Testis (tissue), 3 donors: ENCODE measurements around the gene UROS. TPM values are rescaled to one million over a fixed set of nuclear protein-coding genes. Genes with fewer than 3 reads are reported as not detected.

Source experiments
- DNase-seq: peaks from one replicate; pipeline ENCODE4 v3.0.0-alpha.2; 2019
- H3K27ac ChIP-seq, 2 donors: fragments of 200-600 bp; sonication (generic); one replicate each; pipeline ENCODE4 v1.5.1; 2019
- H3K27me3 ChIP-seq: fragments of 200-600 bp; sonication (generic); one replicate; pipeline ENCODE4 v1.5.1; 2019
- H3K36me3 ChIP-seq: fragments of 200-600 bp; sonication (generic); one replicate; pipeline ENCODE4 v1.5.1; 2017; ENCODE audit warnings: low read depth; ENCODE audit errors: missing control alignments
- H3K4me1 ChIP-seq: fragments of 200-600 bp; sonication (generic); one replicate; pipeline ENCODE4 v1.5.1; 2019
- H3K4me3 ChIP-seq, 2 donors: fragments of 200-600 bp; sonication (generic); one replicate each; pipeline ENCODE4 v1.5.1; 2017 to 2019
- H3K9me3 ChIP-seq: fragments of 200-600 bp; sonication (generic); one replicate; pipeline ENCODE4 v1.5.1; 2017
- POLR2A ChIP-seq: fragments of 450-650 bp; IDR thresholded peaks from one replicate; pipeline ENCODE4 v1.6.1; 2017; ENCODE audit warnings: antibody characterized with exemption, mild to moderate bottlenecking, moderate library complexity
- WGBS, 2 donors: methylation state at CpG; one replicate each; pipeline ENCODE4 v1.1.5; 2018; 5-methylcytosine and 5-hydroxymethylcytosine counted together
- intact Hi-C: fragments of 100-400 bp; cut with DNase I; formaldehyde crosslinking; loops from one replicate; pipeline ENCODE4 v1.15.1; 2023; ENCODE audit warnings: low total_unique reads
- polyA plus RNA-seq: library from polyadenylated mRNA; stranded (reverse); fragments of 350-450 nt; fragmentation: Illumina TruSeq; extraction: RNeasy Lipid Tissue Mini Kit (QIAGEN cat#74804); gene quantifications from one replicate; pipeline ENCODE4 v1.2.3, GENCODE V29; 2014; ENCODE audit warnings: low read depth, low replicate concordance; ENCODE audit not compliant: insufficient read depth
- total RNA-seq, 2 donors: library from RNA; depleted of rRNA; stranded (reverse); fragments of >200 nt; gene quantifications; one replicate each; pipeline ENCODE4 v1.2.3, GENCODE V29; 2016
- TF ChIP-seq, protein P1 (sequence below), 3 experiments: fragments of 450-650 bp in 2 of 3; fragments of 200-600 bp in 1 of 3; sonication (generic) in 1 of 3; IDR thresholded peaks; one replicate each; pipeline ENCODE4 v1.5.1; 2016 to 2019; ENCODE audit warnings: antibody characterized with exemption in 3 of 3, mild to moderate bottlenecking in 2 of 3, moderate library complexity in 1 of 3

Gene UROS
- total and polyA plus RNA-seq, 3 donors from 2014 or later, result 62.5 to 70.3 (median 69.2) TPM

DNA sequence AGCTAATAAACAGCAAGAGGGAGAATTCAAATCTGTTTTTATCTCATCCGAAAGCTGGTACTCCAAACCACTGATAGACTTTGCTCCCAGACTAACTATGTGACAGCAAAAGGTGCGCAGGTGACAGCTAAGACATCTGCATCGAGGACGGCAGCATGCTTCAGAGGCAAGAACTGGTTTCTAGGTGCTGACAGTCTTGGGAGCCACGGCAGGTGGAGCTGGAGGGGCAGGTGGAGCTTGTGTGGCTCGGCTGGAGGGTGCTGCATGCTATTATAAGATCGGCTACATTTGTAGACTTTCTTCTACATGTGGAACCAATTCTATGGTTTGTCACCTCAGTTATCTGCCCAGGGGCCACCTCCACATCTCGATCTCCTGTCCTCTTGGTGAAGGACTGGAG, 25.6 kb downstream of the UROS start:
- no peak overlapping the region for H3K4me3 ChIP-seq
- WGBS, 2 donors, result 94 to 95% methylated on average over 8 of the region's 8 CpGs
- intact Hi-C loops, result no loop called here

DNA sequence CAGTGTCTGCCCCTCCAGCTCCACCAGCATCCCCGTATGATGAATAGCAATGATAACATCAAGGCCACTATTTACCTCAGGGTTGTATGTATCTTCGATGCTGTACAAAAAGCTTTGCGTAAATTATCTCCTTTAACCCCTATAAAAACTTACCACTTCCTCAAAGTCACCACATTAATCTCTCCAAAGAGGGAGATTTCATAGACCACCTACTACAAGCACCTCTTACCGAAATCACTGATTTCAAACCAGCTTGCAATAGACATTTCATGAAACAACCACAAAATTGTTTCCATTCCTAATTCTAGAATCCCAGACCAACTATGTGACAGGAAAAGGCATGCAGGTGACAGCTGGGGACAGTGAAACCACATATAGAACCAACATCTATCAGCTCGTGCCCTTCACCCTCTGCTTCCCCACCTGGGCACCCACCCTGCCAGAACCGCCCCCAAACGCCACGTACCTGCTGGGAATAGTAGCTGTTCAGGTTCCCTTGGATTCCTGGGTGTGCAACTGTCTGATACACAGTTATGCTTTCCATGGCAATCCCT, 27.3 kb downstream of the UROS start:
- 77 to 86% methylated on average over 8 of the region's 8 CpGs for WGBS, 2 donors
- Histone ChIP-seq H3K27ac (no peak overlapping the region), H3K36me3 (no peaks in the 10 kb centered on the region), H3K4me3 (no peak overlapping the region), H3K27me3 (no peaks in the 10 kb centered on the region), H3K4me1 (no peaks in the 10 kb centered on the region), H3K9me3 (no peaks in the 10 kb centered on the region)
- intact Hi-C loops, result no loop called here
- TF ChIP-seq POLR2A, result no peak
- TF ChIP-seq, protein P1, sequence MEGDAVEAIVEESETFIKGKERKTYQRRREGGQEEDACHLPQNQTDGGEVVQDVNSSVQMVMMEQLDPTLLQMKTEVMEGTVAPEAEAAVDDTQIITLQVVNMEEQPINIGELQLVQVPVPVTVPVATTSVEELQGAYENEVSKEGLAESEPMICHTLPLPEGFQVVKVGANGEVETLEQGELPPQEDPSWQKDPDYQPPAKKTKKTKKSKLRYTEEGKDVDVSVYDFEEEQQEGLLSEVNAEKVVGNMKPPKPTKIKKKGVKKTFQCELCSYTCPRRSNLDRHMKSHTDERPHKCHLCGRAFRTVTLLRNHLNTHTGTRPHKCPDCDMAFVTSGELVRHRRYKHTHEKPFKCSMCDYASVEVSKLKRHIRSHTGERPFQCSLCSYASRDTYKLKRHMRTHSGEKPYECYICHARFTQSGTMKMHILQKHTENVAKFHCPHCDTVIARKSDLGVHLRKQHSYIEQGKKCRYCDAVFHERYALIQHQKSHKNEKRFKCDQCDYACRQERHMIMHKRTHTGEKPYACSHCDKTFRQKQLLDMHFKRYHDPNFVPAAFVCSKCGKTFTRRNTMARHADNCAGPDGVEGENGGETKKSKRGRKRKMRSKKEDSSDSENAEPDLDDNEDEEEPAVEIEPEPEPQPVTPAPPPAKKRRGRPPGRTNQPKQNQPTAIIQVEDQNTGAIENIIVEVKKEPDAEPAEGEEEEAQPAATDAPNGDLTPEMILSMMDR (IDR thresholded peaks at IDR 0.05), result no peak
- DNase-seq, result no peak

More for the DNA sequence above, 25.6 kb downstream of the UROS start:
- Histone ChIP-seq H3K9me3 (no peaks in the 10 kb centered on the region), H3K4me1 (no peaks in the 10 kb centered on the region), H3K36me3 (no peaks in the 10 kb centered on the region), H3K27me3 (no peaks in the 10 kb centered on the region), H3K27ac (no peak overlapping the region)
- no peak for TF ChIP-seq POLR2A
- TF ChIP-seq, protein P1 (IDR thresholded peaks at IDR 0.05), result no peak
- DNase-seq, result no peak

DNA sequence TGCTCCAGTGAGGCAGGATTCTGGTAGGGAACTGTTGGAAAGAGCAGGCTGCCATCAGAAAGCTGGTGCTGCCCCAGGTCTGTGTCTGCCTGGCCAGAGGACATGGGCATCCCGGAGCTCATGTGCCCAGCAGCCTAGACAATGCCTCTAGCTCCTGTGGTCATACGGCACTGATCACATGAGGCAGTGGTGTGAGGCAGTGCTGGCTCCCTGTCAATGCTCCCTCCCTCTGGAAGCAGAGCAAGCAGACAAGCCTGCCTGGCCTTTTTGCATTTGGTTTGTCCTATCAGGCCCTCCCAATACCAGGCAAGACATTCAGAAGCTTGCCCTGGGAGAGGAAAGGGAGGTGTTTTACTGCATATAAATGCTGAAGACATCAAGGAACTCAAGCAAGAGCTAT, 27.9 kb downstream of the UROS start:
- H3K9me3 ChIP-seq, result no peaks in the 10 kb centered on the region
- intact Hi-C loops, result no loop called here
- no peaks in the 10 kb centered on the region for H3K4me1 ChIP-seq
- no peak overlapping the region for H3K4me3 ChIP-seq
- TF ChIP-seq, protein P1 (IDR thresholded peaks at IDR 0.05), result no peak
- no peak for TF ChIP-seq POLR2A
- no peaks in the 10 kb centered on the region for H3K36me3 ChIP-seq
- no peaks in the 10 kb centered on the region for H3K27me3 ChIP-seq
- DNase-seq, result peak; percentile 30
- WGBS, 2 donors, result 79 to 91% methylated on average over 2 of the region's 2 CpGs
- H3K27ac ChIP-seq, result no peak overlapping the region

DNA sequence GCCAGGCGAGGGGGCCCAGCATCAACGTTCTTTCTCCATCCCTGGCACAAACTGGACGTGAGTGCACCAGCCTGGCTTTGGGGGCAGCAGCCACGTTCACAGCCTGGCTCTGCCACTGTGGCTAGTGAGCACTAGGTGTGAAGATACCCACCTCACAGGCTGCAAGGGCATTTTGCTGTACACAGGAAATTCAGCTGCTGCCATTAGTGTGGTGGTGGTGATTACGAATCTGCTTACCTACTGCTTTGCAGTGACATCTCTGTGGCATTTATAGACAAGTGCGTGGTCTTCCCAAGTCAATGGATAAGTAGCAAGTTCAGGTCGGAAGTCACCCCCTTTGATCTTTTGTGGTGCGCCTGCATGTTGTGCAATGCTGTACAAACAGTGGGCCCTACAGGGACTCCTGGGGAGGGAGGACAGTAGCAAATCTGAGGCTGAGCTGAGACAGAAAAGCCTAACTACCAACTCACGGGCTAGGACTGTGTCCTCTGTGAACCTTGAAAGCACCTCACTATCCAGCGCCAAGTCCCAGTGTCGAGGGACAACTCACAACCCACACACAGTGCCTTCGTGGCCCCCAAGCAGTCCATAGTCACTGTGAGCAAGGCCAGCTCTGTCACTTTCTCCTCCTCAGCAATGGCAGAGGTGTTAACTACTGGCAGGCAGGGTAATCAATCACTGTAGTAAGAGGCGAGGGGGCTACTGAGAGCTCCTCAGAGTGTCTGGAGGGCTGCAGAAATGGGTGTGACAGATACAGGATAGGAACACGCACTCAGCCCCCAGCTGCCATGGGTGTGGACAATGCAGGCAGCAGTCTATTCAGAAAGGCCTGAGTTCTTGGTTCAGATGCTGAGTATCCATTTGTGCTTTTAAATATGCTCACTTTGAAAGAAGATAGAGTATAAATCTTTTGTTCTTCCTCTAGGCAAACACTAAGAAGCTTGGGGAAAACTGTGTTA, 30.4 kb downstream of the UROS start:
- no peak overlapping the region for H3K27ac ChIP-seq
- no peak for DNase-seq
- intact Hi-C loops, result no loop called here
- no peak overlapping the region for H3K4me3 ChIP-seq
- H3K4me1 ChIP-seq, result no peaks in the 10 kb centered on the region
- H3K9me3 ChIP-seq, result no peaks in the 10 kb centered on the region
- TF ChIP-seq, protein P1 (IDR thresholded peaks at IDR 0.05), result no peak
- no peak for TF ChIP-seq POLR2A
- H3K36me3 ChIP-seq, result no peaks in the 10 kb centered on the region
- 85 to 91% methylated on average over 11 to 14 of the region's 14 CpGs for WGBS, 2 donors
- no peaks in the 10 kb centered on the region for H3K27me3 ChIP-seq
